Measurements from ENCODE around the gene TJP2. TPM values are rescaled to one million over a fixed set of nuclear protein-coding genes. Genes with fewer than 3 reads are reported as not detected.
A peak's percentile ranks its signal among the peaks of the same experiment; 100 is the strongest.
"Not testable (repeated sequence)": the region's sequence is repeated elsewhere in the genome, so short reads cannot be mapped to it uniquely, and the experiment has no call there.

The TJP2 gene
- total RNA-seq, 2 donors from 2014 or later = 46.3 to 51.7 TPM

- H3K4me3 ChIP-seq = no peak overlapping the region
- no peak overlapping the region for H3K27ac ChIP-seq
- H3K36me3 ChIP-seq = no peaks in the 10 kb centered on the region
- TF ChIP-seq, protein P1, sequence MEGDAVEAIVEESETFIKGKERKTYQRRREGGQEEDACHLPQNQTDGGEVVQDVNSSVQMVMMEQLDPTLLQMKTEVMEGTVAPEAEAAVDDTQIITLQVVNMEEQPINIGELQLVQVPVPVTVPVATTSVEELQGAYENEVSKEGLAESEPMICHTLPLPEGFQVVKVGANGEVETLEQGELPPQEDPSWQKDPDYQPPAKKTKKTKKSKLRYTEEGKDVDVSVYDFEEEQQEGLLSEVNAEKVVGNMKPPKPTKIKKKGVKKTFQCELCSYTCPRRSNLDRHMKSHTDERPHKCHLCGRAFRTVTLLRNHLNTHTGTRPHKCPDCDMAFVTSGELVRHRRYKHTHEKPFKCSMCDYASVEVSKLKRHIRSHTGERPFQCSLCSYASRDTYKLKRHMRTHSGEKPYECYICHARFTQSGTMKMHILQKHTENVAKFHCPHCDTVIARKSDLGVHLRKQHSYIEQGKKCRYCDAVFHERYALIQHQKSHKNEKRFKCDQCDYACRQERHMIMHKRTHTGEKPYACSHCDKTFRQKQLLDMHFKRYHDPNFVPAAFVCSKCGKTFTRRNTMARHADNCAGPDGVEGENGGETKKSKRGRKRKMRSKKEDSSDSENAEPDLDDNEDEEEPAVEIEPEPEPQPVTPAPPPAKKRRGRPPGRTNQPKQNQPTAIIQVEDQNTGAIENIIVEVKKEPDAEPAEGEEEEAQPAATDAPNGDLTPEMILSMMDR (IDR thresholded peaks at IDR 0.05) = no peak
- DNase-seq (ENCODE audit: low spot score) = no peak
- no peaks in the 10 kb centered on the region for H3K27me3 ChIP-seq
- peaks cover 0 to 10% of the 10 kb centered on the region in 2 donors for H3K4me1 ChIP-seq
- no peaks in the 10 kb centered on the region for H3K9me3 ChIP-seq
Observed at GRCh38 chr9:69153707-69154521, 20.2 kb upstream of the TJP2 start.

DNA sequence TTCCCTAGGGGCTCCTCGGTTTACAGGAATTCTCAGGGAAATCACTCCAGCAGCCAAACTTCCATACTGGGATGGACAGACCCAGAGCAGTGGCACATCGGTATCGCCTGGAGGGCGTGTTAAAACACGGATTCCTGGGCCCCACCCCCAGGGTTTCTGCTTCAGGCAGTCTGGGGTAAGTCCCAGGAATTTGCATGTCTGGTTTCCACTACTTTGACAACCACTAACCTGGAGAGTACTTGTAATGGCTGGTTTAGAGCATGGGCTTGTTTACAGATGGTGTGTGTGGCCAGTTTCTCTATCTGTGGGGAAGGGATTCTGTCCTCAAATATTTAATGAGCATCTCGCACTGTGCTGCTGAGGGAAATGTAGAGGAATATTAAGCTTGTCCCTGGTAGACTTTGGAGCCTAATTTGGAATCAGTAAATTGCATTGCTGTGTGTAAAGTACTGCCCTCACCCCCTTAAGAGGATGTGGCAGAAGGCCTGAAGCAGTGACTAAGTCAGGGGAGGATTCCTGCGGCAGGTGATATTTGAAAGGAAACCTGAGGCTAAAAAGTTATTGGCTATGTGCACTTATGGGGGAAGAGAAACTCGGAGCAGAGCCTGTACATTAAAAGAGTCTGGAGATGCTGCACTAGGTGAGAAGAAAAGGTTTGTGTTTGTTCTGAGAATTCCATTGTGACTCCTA lies 18.6 kb upstream of the TJP2 start:
- no peak overlapping the region for H3K4me3 ChIP-seq
- TF ChIP-seq, protein P1 (IDR thresholded peaks at IDR 0.05) = no peak
- H3K27ac ChIP-seq = no peak overlapping the region
- no peaks in the 10 kb centered on the region for H3K9me3 ChIP-seq
- no peaks in the 10 kb centered on the region for H3K4me1 ChIP-seq
- H3K36me3 ChIP-seq = no peaks in the 10 kb centered on the region
- no peak for DNase-seq (ENCODE audit: low spot score)
- no peaks in the 10 kb centered on the region for H3K27me3 ChIP-seq

- Histone ChIP-seq H3K36me3 (no peaks in the 10 kb centered on the region), H3K4me3 (no peak overlapping the region), H3K27me3 (no peaks in the 10 kb centered on the region), H3K27ac (no peak overlapping the region), H3K4me1 (no peaks in the 10 kb centered on the region), H3K9me3 (no peaks in the 10 kb centered on the region)
- TF ChIP-seq, protein P1 (IDR thresholded peaks at IDR 0.05) = peak in 1 of 2 donors; percentile 21
- DNase-seq (ENCODE audit: low spot score) = no peak
Observed at GRCh38 chr9:69157751-69158466, 16.2 kb upstream of the TJP2 start.

- H3K27me3 ChIP-seq = no peaks in the 10 kb centered on the region
- no peak overlapping the region for H3K27ac ChIP-seq
- no peak for DNase-seq (ENCODE audit: low spot score)
- H3K4me1 ChIP-seq = no peaks in the 10 kb centered on the region
- no peak overlapping the region for H3K4me3 ChIP-seq
- TF ChIP-seq, protein P1 (IDR thresholded peaks at IDR 0.05) = no peak
- H3K36me3 ChIP-seq = no peaks in the 10 kb centered on the region
- H3K9me3 ChIP-seq = no peaks in the 10 kb centered on the region
Observed at GRCh38 chr9:69158471-69158870, 15.6 kb upstream of the TJP2 start.

DNA sequence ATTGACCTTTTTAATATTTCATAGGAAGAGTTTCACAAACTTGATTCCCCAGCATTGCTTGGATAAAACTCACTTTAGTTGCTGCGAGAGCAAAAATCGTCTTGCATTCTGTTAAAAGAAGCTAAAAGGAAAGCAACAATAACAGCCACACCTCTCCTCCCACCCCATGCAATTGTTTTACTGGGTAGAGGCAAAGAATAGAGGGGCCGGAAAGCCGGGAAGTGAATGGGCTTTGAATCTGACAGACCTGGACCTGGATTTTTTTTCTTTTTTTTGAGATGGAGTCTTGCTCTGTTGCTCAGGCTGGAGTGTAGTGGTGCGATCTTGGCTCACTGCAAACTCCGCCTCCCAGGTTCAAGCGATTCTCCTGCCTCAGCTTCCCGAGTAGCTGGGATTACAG lies 9.5 kb upstream of the TJP2 start:
- not testable (repeated sequence) for H3K27ac ChIP-seq; H3K36me3 ChIP-seq; H3K27me3 ChIP-seq; H3K4me3 ChIP-seq; H3K9me3 ChIP-seq; DNase-seq (ENCODE audit: low spot score); H3K4me1 ChIP-seq

- Histone ChIP-seq H3K9me3 (no peaks in the 10 kb centered on the region), H3K4me1 (no peaks in the 10 kb centered on the region), H3K36me3 (no peaks in the 10 kb centered on the region), H3K4me3 (no peak overlapping the region), H3K27ac (no peak overlapping the region), H3K27me3 (no peaks in the 10 kb centered on the region)
- DNase-seq (ENCODE audit: low spot score) = no peak
- TF ChIP-seq, protein P1 (IDR thresholded peaks at IDR 0.05) = no peak
Observed at GRCh38 chr9:69165581-69165980, 8.5 kb upstream of the TJP2 start.
